GM06990 (cell line): ENCODE measurements around the gene USP12.

ENCODE experiments used
- DNase-seq: peaks from one replicate; pipeline ENCODE4 v3.0.0-alpha.2; 2011; ENCODE audit not compliant: insufficient read length; ENCODE audit errors: extremely low read depth
- H3K27me3 ChIP-seq: replicated peaks from 2 replicates; pipeline ENCODE4 v1.6.0; 2011; ENCODE audit warnings: low read length; ENCODE audit not compliant: control insufficient read depth, insufficient read depth
- H3K36me3 ChIP-seq: 2 replicates; pipeline ENCODE4 v1.5.1; 2011; ENCODE audit warnings: low read length; ENCODE audit not compliant: control insufficient read depth, insufficient read depth
- H3K4me3 ChIP-seq: replicated peaks from 2 replicates; pipeline ENCODE4 v1.5.1; 2011; ENCODE audit warnings: low read depth, mild to moderate bottlenecking, control low read depth, low read length
- CTCF ChIP-seq: IDR thresholded peaks from 2 replicates; pipeline ENCODE4 v1.5.1; 2011; ENCODE audit warnings: low read length, control low read depth, mild to moderate bottlenecking, inconsistent platforms; ENCODE audit not compliant: insufficient read depth, poor library complexity, severe bottlenecking

USP12 gene

GRCh38 chr13:27028683-27029480, 142.7 kb downstream of the USP12 start:
- Histone ChIP-seq H3K36me3 (no peaks in the 10 kb centered on the region), H3K4me3 (no peak overlapping the region), H3K27me3 (no peaks in the 10 kb centered on the region)
- TF ChIP-seq CTCF, result no peak
- no peak for DNase-seq

GRCh38 chr13:27027086-27027667, 144.4 kb downstream of the USP12 start:
- no peaks in the 10 kb centered on the region for H3K36me3 ChIP-seq
- H3K27me3 ChIP-seq, result no peaks in the 10 kb centered on the region
- H3K4me3 ChIP-seq, result no peak overlapping the region
- TF ChIP-seq CTCF, result no peak
- DNase-seq, result no peak

GRCh38 chr13:27026396-27026795, 145.2 kb downstream of the USP12 start:
- Histone ChIP-seq H3K4me3 (no peak overlapping the region), H3K36me3 (no peaks in the 10 kb centered on the region), H3K27me3 (no peaks in the 10 kb centered on the region)
- TF ChIP-seq CTCF, result no peak
- no peak for DNase-seq

GRCh38 chr13:27024776-27025492, 146.7 kb downstream of the USP12 start:
- DNase-seq, result no peak
- TF ChIP-seq CTCF, result no peak
- no peaks in the 10 kb centered on the region for H3K27me3 ChIP-seq
- no peak overlapping the region for H3K4me3 ChIP-seq
- H3K36me3 ChIP-seq, result no peaks in the 10 kb centered on the region

GRCh38 chr13:27024074-27024461, 147.5 kb downstream of the USP12 start:
- DNase-seq, result no peak
- Histone ChIP-seq H3K4me3 (no peak overlapping the region), H3K36me3 (no peaks in the 10 kb centered on the region)

More at GRCh38 chr13:27024074-27024461, 147.5 kb downstream of the USP12 start:
- no peaks in the 10 kb centered on the region for H3K27me3 ChIP-seq
- TF ChIP-seq CTCF, result no peak
